CD4-positive, alpha-beta T cell treated with Interleukin-15 for 1 hour (primary cell): ENCODE measurements around the gene RAPGEF4.

Experiments
- DNase-seq: peaks from one replicate; pipeline ENCODE4 v3.0.0-alpha.2; 2020

The RAPGEF4 gene

DNA sequence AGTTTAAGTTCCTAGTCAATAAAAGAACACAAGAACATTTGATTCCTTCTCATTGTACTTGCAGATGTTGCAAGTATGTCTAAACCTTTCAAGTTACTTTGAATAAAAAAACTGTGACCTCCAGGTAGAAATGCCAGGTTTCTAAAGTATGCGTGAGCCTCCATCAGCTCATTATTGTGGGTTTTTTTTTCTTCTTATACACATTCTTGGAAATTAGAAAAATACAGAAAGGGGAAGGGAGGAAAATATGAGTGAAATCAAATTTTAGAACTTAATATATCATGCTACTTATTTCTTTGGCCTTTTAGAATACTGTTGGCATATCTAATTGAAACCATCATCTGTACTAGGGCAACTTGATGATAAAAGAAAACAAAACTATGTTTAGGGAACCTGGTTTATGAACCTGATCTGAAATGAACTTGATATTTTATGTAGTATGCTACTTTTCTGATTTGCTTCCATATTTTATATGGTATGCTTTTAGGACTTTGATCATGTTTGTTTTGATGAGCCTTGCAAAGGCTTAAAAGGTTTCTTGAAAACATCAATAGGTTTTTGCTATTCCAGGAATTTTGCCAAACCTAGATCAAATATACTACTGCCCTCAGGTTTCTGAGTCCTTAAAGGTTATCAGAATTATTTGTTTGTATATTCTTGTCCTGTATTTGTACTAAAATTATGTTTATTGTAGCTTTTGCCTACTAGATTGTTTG lies 209.3 kb downstream of the RAPGEF4 start:
- no peak for DNase-seq

DNA sequence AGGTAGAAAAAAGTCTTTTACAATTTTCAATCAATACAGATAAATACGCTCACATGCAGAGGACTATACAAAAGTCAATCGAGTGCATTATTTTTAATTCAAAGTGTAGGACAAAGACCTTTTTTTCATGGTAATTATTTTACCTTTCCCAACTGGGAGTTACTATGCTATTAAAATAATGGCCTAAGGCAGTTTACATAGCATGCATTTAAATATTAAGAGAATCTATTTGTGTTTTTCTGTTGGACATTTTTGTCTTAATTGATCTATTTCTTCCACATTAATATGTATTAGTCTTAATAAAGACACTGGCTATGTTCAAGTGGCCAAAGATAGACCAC lies 209.8 kb downstream of the RAPGEF4 start:
- no peak for DNase-seq

DNA sequence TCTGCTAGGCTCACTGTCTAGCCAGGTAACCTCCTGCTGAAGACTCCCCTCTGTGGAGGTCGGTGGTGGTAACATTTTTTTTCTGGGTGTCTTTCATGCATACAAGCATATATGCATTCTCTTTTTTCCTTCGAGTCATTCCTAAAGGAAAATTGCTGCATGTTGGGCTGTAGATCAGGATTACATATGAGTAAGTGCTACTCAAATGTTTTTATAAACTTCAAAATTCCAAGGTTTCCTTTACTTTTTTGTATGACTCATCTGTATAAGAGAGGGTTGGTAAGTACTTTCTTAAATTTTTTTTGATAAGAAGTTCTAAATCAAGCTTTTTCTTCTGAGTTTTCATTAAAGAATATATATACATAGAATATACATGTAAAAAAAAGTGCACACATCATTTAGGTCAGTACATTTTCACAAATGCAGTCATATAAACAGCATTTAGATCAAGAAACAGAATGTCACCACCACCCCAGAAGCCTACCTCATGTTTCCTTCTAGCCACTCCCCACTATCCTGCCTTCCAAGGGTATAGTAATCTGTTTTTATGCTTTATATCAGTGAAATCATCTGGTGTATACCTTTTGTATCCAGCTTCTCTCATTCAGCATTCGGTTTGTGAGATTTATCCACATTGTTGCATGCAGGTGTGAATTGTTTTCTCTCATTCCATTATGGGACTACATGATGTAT lies 212.0 kb downstream of the RAPGEF4 start:
- DNase-seq: no peak

DNA sequence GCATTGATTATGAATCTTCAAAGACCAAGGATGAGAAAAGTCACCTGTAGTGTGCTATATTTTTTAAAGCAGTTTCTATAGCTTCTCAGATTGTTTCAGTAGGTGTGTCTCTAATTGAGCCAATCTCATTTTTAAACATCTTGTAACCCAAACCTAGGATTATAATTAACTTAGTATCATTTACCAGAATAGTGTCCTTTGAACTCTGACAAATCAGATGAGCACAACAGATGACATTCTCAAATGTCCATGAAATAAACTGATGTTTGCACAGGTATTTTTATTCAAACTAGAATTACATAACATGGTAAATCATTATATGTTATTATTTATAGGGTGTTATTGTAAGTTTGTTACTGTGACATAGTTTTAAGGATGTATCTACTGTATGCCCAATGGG lies 213.9 kb downstream of the RAPGEF4 start:
- DNase-seq: no peak

DNA sequence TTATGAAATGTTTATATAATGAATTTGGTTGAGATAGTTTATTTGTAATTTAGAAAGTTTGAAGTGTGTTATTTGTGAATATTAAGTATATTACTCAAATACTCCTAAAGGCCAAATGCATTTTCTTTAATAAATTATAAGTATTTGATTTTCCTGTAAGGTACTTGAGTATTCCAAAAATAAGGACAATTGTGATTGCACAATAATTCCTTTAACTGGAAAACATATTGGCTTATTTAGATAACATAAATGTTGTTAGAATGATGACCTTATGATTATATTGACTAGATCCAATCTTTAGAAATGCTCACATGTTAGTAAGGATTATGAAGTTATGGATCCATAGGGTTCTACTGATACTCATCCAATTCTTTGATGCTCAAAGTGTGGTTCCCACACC lies 214.9 kb downstream of the RAPGEF4 start:
- DNase-seq: no peak

DNA sequence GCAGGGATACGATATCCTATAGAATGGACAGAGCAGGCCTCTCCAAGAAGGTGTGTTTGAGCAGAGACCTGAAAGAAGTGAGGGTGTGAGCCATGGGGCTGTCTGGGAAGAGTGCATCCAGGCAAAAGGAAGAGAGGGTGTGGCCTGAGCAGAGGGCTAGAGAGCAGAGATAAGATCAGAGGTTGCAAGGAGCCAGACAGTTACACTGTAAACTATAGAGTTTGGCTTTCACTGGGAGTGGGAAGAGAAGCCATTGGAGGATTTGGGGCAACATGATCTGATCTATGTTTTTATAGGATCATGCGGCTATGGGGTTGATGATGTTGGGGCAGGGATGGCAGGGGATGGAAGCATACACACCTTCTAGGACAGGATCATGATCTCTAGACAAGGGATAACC lies 215.9 kb downstream of the RAPGEF4 start:
- no peak for DNase-seq

DNA sequence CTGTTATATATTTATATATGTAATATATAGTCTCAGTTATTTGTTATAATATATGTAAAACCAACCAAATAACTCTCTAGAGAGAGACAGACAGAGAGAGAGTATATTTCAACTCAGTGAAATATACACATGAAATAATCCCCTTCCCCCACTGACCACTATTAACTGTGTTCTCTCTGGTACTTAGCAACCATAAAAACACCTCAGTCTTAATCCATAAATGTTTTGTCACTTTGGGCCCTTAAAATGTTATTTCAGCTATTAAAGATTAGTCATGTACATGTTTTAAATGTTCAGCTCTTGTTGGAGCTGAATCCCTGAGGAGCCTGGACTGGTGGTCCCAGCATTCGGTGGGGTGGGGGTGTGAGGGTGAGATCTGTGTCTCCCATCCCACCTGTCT lies 217.8 kb downstream of the RAPGEF4 start:
- no peak for DNase-seq

DNA sequence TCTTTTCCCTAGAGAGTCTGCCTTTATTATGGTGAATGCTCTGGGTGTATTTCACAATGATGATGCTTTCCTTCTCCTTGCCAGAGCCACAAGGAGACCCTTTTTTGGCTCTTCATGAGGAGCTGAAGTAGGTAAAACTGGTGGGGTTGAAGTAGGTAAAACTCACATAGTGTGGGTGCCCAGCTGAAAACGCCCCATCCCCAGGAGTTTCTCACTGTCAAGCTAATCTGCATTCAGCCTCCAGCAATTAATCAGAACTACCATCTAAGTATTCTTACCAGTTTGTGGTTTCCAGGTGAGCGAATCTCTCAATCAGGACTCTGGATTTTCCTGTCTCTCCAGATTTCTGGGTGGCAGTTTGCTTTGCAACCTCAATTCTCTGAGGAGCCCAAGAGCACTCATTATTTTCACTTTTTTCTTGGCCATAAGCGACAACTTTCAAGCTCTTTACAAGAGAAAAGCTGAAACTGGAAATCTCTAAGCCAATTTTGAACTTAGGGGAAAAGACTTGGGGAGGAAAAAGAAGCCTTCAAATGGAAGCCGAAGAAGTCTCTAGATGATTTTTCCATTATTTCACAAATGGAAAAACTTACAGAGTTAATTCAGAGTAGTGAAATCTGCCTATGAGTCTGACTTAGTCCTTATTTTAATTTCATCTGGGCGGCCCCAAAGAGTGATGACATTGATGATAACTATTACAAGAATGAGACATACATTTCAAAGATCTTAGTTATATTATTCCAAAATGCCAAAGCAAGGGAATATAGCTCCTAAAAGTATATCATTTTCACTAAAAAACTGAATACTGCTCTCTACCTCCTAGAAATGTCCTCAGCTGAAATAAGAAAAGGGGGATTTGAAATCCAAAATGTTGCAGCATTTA lies 218.6 kb downstream of the RAPGEF4 start:
- DNase-seq: no peak

DNA sequence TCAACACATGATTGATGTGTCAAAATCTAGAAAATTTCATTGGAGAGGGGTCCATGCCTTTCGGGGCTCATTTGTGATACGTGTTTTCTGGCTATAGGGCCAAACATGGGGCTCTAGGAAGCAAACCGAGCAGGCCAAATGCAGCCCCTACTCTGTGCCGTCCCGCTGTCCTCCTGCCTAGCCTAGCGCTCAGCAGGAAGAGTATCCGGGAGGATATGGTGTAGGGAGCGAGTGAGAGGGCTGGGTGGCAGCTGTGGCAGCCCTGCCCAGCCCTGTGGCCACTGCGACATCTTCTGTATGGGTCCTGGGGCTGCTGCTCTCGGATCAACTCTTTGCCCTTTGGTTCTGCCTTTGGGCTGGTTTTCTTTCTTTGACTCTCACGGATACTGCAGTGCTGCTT lies 219.9 kb downstream of the RAPGEF4 start:
- no peak for DNase-seq

DNA sequence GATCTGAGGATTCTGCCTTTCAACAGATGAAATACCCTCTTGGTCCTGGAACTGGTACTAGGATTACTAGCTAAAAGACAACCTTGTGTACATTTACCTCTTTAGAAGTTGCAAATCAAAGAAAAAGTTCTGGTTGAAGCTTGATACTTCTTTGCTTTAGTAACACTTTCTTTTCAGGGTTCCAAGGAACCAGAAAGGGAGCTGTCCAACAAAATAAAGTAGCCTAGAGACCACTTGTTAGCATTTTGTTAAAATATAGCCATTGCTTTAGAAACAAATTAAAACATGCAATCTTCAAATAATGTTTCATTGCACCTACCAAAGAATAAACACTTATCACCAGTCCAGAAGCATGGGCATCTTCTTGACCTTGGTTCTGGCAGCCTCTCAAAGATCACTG lies 222.1 kb downstream of the RAPGEF4 start:
- no peak for DNase-seq

DNA sequence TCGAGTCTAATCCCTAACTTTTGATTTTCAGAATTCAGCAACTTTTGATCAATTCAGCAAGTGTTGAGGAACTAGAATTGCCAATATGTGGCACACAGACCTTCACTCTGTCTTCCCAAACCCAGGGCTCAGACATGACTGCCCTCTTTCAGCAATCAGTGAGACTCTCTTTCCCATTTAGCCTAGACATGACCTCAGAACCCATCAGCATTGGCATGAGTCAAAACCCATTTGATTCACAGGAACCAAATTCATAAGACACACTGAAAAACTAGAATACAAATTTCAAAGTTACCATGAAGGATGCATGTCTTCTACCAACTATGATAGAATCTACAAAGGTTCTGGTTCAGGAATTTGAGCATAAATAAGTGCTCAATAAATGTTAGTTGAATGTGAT lies 226.4 kb downstream of the RAPGEF4 start:
- DNase-seq: no peak

DNA sequence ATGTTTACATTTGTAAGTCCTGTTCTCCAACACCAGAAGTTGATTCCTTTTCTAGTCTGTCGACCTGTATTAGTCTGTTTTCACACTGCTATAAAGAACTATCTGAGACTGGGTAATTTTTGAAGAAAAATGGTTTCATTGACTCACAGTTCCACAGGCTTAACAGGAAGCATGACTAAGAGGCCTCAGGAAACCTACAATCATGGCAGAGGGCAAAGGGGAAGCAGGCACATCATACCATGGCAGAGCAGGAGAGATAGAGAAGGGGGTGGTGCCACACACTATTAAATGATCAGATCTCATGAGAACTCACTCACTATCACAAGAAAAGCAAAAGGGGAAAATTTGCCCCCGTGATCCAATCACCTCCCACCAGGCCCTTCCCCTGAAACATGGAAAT lies 227.2 kb downstream of the RAPGEF4 start:
- peak; percentile 47 for DNase-seq

DNA sequence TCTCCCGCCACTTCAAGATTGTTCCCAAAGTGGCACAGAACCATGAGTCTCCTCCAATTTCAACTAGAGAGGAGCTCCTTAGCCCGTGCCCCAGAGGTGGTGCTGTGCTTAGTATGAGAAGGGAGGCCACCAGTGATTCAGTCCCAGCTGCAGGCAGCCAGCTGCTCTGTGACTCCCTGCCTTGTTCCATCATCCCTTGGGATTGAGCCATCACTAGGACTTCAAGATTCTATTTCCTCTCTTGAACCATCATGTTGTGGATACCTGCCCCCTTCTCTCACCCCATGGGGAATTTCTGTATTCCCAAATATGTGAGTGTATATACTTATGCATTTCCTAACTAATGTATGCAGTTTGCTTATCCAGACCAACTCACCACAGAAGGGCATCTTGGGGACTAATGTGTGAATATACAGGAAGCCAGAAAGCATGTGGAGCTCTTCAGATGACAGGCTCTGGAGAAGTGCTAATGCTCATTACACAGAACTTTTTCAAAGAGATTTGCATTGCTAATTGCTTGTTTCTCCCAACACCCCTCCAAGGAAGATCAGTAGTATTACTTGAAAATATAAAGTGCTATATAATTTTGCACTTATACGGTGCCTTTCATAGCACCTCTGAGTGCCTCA lies 229.0 kb downstream of the RAPGEF4 start:
- DNase-seq: no peak

DNA sequence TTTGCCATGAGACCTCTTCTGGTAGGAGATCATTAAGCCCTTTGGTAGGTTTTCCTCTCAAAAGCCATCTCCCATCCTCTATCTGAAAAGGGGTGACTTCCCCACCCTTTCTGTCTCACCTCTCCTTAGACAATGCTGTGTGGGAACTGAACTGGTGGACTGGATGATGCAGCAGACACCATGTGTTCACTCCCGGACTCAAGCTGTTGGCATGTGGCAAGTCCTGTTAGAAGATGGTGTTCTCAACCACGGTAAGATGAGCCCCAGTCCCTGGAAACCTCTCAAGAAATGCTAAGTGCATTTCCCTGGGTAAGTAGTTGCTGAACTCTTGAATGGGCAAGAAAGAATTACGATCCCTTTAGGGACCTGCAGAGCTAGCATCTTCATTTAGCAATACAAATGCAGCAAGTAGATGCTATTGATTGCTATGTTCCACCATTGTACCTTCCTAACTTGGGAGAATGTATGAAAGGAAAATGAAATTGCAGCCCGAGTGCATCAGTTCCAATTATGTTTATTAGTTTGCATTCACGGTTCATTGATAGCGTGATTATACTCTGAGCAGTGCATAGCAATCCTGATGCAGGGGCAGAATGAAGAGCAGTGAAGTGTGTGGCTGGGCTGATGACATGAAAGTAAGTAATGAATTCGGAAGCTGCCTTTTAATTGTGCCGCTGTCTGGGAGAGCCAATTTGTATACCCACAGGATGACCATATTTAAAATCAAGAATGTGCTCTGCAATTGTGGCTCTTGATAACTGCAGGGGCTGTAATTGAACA lies 230.0 kb downstream of the RAPGEF4 start:
- no peak for DNase-seq

DNA sequence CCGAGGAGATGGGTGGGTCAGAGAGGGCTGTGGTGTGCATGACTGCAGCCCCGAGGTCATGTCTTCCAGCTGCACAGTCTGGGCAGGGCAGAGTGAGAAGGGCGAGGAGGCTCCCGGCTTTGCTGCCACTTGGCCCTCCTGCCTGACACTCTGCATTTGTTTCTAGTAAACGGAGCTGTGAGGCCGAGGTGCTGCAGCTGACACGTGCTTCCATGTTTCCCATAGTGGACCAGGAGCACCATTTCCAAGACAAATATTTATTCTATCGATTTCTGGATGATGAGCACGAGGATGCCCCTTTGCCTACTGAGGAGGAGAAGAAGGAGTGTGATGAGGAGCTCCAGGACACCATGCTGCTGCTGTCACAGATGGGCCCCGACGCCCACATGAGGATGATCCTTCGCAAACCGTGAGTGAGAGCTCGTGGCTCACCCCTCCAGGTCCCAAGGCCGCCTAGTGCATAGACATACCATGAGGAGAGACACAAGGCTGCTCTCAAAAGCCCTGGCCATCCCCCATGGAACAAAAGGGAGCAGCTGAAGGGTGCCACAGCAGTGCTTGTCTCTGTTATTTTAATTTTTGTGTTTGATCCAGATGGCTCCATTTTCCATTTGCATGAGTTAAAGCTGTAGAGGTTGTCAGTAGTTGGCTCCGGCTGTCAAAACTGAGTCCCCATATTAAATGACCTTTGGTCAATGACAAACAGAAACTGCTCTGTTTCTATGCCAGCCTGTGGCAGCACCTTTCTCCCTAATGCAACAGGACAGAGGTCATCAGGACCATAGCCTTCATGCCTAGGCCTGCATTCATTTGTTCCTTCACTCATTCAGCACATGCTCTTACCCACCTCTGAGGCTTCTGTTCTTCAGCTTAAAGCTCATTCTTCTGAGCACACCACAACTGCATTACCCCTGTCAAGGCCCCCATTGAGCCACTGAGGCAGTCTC lies 231.7 kb downstream of the RAPGEF4 start:
- no peak for DNase-seq

DNA sequence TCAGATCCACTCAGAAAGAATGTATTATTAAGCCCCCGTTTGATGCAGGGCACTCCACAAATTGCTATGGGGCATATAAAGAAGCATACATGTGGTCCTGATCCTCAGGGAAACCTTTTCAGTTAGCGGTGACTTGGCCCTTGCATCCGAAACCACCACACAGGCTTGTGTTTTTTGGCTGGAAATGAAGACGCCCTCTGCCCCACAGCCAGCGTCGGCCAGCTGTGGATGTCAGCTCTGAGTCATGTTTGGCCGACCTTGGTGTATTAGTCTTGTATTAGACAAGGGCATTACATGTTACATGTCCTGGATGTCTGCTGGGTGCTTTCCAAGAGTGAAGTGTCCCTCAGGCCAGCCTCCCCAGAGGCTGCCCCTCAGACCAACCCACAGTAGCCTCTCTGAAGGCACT lies 232.4 kb downstream of the RAPGEF4 start:
- DNase-seq: no peak

DNA sequence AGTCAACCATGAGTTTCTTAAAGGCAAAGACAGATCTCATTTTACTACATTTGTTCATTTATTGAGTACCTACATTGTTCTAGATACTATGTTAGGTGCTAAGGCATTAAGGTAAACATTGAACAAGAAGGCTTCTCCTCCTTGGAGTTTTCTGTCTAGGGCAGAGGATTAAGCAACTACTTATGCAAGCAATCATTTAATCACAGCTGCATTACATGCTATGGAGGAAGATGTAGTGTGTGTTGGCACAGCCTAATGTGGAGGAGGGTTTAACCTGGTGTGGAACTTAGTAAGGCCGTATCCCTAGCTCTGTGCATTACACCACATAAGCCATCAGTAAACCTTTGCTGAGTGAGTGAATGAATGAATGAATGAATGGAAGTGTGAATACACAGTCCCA lies 233.5 kb downstream of the RAPGEF4 start:
- DNase-seq: no peak

DNA sequence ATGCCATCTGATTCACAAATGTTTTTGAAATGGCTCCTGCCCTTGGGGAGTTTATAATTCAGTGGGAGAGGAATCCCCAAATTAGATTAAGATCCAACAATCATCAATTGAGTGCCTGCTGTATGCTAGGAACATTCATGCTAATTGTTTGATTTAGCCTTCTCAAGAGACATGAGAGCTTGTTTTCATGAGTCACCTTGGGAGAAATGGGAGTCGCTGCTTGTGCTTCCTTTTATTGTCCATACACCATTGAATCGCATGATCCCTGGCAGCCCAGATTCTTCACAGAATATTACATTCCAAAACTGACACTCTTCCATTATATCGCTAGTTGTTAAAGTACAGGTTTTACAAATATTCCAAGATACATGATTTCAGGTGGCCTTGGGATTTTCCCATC lies 234.0 kb downstream of the RAPGEF4 start:
- DNase-seq: no peak

DNA sequence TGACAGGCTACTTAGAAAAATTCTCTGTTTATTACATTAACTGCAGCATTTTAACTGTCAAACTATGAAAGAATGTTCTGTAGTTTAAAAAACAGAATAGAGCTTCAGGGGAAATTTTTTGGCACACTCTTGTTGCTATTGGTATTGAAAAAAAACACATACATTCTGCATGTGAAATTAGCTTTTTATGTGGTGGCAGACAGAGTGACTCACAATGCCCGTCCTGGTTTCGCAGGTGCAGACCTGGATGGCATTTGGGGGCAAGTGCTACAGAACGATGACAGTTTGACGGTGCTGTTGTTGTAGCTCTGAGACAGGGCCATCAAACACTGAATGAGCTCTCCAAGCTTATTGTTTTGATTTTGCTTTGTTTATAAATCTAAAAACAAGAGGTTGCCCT lies 235.0 kb downstream of the RAPGEF4 start:
- peak; percentile 64 for DNase-seq

DNA sequence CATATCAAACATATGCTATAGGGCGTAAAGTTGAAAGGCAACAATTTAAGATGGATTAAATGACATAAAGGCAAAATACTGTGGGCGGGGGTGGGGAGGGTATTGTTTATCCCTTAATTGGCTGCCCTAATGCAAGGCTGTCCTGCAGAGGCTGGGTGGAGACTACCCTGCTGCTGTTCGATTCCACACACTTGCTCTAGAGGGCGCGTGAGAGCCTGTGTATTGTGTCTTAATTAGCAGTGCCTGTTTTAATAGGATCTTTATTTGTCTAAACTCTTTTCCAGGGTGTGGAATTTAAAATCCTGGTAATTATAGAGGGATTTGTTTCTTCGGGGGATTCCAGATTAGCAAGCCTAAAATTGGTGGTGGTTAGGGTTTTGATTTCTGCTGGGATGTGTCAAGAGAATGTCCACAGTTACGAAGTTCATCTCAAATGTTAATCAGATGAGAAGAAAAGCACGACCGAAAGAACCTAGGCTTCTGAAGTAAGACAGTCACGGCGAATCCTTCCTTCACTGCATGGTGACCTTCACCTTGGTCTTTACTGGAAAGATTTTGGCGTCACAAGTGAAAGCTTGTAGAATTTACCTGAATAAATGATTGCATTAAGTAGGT lies 236.5 kb downstream of the RAPGEF4 start:
- DNase-seq: peak; percentile 31

DNA sequence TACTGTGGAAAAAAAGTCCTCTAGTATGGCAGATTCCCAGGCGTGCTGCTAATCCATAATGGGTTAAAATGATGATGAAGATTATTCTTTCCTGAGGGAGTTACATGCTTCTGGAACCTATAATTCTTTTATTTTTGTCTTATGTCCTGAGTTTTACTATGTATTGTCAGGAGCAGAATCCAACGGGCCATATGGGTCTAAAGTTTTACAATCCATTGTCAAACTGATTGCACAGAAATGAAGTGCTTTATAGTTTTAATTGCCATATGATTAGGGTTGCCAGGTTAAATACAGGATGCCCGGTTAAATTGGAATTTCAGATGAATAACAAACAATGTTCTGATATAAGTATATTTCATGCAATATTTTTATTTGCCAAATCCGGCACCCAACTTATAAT lies 239.1 kb downstream of the RAPGEF4 start:
- DNase-seq: no peak
